H1 (cell line): ENCODE data around the gene PAK5. TPM values are rescaled to one million over a fixed set of nuclear protein-coding genes. Genes with fewer than 3 reads are reported as not detected.

Experiments
- ASH2L ChIP-seq: fragments of 200-600, 300-600 bp; sonication (generic); IDR thresholded peaks from one replicate; pipeline ENCODE4 v1.7.1; 2017; ENCODE audit warnings: low read length
- CBX5 ChIP-seq: fragments of 300-800, 300-1000 bp; sonication (generic); IDR thresholded peaks from 2 replicates; pipeline ENCODE4 v1.7.1; 2016; ENCODE audit warnings: antibody characterized with exemption, low read length, low read depth
- HDAC6 ChIP-seq: IDR thresholded peaks from one replicate; pipeline ENCODE4 v1.7.1; 2012; ENCODE audit warnings: low read depth, mild to moderate bottlenecking, inconsistent platforms, low read length, moderate library complexity
- NANOG ChIP-seq: IDR thresholded peaks from 2 replicates; pipeline ENCODE4 v1.6.1; 2011; ENCODE audit warnings: low read length, low read depth, mild to moderate bottlenecking, inconsistent platforms; ENCODE audit not compliant: insufficient read depth, poor library complexity, severe bottlenecking
- SIX5 ChIP-seq: IDR thresholded peaks from 2 replicates; pipeline ENCODE4 v1.6.1; 2011; ENCODE audit warnings: mild to moderate bottlenecking, low read depth, low read length
- TBP ChIP-seq: IDR thresholded peaks from 2 replicates; pipeline ENCODE4 v1.6.1; 2011; ENCODE audit warnings: low read depth, low read length, improper control_type of control experiment
- polyA plus RNA-seq, 7 experiments: library from polyadenylated mRNA; depleted of rRNA in 3 of 7; stranded (reverse) in 5 of 7; unstranded in 2 of 7; fragments of >200 nt in 5 of 7; fragments of 200-250 nt in 2 of 7; gene quantifications; 1 replicate in 5 of 7; 2 replicates in 1 of 7; 4 replicates in 1 of 7; pipeline versions ENCODE4 v1.2.1 to v1.2.3, GENCODE V29; 2011 to 2013; ENCODE audit warnings: missing spikeins in 2 of 7, mixed read lengths in 2 of 7
- total RNA-seq: library from RNA; stranded (reverse); fragmentation: NEBNext Ultra II Directional; extraction: Animal tissue kit (Norgen Biotek cat#: 25700); gene quantifications from 2 replicates; pipeline ENCODE4 v1.2.1, GENCODE V29; 2021
- TF ChIP-seq, protein P1 (sequence below): fragments of 300-600 bp; sonication (generic); IDR thresholded peaks from 2 replicates; pipeline ENCODE4 v1.7.1; 2012; ENCODE audit warnings: low read length, moderate library complexity, mild to moderate bottlenecking, inconsistent platforms; ENCODE audit not compliant: insufficient replicate concordance
- TF ChIP-seq, protein P2 (sequence below): IDR thresholded peaks from 2 replicates; pipeline ENCODE4 v1.6.1; 2011; ENCODE audit warnings: low read length, improper control_type of control experiment

PAK5 gene
- total and polyA plus RNA-seq, 2 of the 8 experiments (the other 6 are each of a cell fraction or from before 2014, with no cell fraction given): 0.54 to 0.80 TPM

DNA sequence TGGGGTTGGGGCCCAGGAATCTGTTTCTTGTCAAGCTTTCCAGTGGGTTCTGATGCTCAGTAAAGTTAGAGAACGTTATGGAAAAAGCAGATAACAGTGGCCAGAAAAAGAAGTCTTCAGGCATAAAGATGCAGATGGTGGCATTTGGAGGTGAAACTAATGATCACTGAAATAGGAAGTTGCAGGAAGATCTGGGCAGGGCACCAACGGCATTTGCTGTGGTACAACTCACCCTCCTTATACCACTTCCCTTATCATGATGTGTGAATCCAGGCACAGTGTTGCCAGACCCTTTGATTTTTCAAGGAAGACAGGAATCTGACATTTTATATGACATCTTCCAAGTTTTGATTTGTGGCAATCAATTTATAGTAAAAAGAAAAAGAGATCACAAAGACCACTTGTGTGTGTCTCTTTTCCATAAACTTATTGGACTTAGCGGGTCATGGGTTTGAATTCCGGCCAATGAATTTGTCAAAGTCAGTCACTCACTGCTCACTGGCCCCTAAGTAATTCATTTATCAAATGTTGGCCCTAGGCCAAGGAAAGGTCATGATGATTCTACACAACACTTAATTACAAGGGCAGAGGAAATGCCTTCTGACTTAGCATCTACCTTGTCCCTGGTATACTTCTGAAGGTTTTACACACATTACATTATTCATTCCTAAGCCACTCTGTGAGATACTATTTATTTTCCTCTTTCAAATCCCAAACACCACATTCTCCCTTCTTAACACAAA lies 286.9 kb downstream of the PAK5 start (continued):
- TF ChIP-seq, protein P1, sequence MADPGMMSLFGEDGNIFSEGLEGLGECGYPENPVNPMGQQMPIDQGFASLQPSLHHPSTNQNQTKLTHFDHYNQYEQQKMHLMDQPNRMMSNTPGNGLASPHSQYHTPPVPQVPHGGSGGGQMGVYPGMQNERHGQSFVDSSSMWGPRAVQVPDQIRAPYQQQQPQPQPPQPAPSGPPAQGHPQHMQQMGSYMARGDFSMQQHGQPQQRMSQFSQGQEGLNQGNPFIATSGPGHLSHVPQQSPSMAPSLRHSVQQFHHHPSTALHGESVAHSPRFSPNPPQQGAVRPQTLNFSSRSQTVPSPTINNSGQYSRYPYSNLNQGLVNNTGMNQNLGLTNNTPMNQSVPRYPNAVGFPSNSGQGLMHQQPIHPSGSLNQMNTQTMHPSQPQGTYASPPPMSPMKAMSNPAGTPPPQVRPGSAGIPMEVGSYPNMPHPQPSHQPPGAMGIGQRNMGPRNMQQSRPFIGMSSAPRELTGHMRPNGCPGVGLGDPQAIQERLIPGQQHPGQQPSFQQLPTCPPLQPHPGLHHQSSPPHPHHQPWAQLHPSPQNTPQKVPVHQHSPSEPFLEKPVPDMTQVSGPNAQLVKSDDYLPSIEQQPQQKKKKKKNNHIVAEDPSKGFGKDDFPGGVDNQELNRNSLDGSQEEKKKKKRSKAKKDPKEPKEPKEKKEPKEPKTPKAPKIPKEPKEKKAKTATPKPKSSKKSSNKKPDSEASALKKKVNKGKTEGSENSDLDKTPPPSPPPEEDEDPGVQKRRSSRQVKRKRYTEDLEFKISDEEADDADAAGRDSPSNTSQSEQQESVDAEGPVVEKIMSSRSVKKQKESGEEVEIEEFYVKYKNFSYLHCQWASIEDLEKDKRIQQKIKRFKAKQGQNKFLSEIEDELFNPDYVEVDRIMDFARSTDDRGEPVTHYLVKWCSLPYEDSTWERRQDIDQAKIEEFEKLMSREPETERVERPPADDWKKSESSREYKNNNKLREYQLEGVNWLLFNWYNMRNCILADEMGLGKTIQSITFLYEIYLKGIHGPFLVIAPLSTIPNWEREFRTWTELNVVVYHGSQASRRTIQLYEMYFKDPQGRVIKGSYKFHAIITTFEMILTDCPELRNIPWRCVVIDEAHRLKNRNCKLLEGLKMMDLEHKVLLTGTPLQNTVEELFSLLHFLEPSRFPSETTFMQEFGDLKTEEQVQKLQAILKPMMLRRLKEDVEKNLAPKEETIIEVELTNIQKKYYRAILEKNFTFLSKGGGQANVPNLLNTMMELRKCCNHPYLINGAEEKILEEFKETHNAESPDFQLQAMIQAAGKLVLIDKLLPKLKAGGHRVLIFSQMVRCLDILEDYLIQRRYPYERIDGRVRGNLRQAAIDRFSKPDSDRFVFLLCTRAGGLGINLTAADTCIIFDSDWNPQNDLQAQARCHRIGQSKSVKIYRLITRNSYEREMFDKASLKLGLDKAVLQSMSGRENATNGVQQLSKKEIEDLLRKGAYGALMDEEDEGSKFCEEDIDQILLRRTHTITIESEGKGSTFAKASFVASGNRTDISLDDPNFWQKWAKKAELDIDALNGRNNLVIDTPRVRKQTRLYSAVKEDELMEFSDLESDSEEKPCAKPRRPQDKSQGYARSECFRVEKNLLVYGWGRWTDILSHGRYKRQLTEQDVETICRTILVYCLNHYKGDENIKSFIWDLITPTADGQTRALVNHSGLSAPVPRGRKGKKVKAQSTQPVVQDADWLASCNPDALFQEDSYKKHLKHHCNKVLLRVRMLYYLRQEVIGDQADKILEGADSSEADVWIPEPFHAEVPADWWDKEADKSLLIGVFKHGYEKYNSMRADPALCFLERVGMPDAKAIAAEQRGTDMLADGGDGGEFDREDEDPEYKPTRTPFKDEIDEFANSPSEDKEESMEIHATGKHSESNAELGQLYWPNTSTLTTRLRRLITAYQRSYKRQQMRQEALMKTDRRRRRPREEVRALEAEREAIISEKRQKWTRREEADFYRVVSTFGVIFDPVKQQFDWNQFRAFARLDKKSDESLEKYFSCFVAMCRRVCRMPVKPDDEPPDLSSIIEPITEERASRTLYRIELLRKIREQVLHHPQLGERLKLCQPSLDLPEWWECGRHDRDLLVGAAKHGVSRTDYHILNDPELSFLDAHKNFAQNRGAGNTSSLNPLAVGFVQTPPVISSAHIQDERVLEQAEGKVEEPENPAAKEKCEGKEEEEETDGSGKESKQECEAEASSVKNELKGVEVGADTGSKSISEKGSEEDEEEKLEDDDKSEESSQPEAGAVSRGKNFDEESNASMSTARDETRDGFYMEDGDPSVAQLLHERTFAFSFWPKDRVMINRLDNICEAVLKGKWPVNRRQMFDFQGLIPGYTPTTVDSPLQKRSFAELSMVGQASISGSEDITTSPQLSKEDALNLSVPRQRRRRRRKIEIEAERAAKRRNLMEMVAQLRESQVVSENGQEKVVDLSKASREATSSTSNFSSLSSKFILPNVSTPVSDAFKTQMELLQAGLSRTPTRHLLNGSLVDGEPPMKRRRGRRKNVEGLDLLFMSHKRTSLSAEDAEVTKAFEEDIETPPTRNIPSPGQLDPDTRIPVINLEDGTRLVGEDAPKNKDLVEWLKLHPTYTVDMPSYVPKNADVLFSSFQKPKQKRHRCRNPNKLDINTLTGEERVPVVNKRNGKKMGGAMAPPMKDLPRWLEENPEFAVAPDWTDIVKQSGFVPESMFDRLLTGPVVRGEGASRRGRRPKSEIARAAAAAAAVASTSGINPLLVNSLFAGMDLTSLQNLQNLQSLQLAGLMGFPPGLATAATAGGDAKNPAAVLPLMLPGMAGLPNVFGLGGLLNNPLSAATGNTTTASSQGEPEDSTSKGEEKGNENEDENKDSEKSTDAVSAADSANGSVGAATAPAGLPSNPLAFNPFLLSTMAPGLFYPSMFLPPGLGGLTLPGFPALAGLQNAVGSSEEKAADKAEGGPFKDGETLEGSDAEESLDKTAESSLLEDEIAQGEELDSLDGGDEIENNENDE: no peak
- TF ChIP-seq TBP (no peak), SIX5 (no peak), NANOG (no peak), ASH2L (no peak), CBX5 (no peak), HDAC6 (no peak)
- TF ChIP-seq, protein P2, sequence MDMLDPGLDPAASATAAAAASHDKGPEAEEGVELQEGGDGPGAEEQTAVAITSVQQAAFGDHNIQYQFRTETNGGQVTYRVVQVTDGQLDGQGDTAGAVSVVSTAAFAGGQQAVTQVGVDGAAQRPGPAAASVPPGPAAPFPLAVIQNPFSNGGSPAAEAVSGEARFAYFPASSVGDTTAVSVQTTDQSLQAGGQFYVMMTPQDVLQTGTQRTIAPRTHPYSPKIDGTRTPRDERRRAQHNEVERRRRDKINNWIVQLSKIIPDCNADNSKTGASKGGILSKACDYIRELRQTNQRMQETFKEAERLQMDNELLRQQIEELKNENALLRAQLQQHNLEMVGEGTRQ: no peak
- TF ChIP-seq, all 59 proteins: peak for 0
